NT2/D1 (cell line): Measurements from ENCODE around the gene PCDHB16.

Source experiments
- SUZ12 ChIP-seq: IDR thresholded peaks from 2 replicates; pipeline ENCODE4 v1.6.1; 2011; ENCODE audit not compliant: insufficient read length, insufficient read depth; ENCODE audit errors: extremely low read depth
- YY1 ChIP-seq: IDR thresholded peaks from 2 replicates; pipeline ENCODE4 v1.6.1; 2011; ENCODE audit not compliant: insufficient read length, insufficient read depth
- ZNF274 ChIP-seq: IDR thresholded peaks from 2 replicates; pipeline ENCODE4 v1.6.1; 2011; ENCODE audit warnings: mild to moderate bottlenecking, low read depth, low read length

DNA sequence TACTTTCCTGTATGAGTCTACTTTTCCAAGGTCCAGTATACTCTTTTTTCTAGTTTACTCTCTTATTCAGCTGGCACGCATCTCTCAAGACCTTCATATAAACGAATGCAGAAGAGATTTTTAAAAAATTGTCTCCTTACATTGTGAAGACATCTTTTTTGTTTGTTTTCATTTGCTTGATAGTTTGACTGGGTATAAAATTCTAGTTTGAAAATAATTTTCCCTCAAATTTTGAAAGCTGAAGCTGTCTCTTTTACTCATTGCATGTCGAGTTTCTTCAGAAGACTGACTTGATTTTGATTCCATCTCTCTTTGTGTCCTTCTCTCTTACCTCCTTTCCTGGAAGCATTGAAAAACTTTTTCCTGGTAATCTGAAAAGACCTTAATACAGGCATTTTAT lies 14.2 kb downstream of the PCDHB16 start:
- no peak for TF ChIP-seq ZNF274
- no peak for TF ChIP-seq YY1
- TF ChIP-seq SUZ12: no peak
